ENCODE measurements around the gene CIB4. TPM values are rescaled to one million over a fixed set of nuclear protein-coding genes. Genes with fewer than 3 reads are reported as not detected.

The CIB4 gene
- total RNA-seq, 3 donors from 2014 or later (not counting 1 experiment from before 2014, with no cell fraction given) = not detected

DNA sequence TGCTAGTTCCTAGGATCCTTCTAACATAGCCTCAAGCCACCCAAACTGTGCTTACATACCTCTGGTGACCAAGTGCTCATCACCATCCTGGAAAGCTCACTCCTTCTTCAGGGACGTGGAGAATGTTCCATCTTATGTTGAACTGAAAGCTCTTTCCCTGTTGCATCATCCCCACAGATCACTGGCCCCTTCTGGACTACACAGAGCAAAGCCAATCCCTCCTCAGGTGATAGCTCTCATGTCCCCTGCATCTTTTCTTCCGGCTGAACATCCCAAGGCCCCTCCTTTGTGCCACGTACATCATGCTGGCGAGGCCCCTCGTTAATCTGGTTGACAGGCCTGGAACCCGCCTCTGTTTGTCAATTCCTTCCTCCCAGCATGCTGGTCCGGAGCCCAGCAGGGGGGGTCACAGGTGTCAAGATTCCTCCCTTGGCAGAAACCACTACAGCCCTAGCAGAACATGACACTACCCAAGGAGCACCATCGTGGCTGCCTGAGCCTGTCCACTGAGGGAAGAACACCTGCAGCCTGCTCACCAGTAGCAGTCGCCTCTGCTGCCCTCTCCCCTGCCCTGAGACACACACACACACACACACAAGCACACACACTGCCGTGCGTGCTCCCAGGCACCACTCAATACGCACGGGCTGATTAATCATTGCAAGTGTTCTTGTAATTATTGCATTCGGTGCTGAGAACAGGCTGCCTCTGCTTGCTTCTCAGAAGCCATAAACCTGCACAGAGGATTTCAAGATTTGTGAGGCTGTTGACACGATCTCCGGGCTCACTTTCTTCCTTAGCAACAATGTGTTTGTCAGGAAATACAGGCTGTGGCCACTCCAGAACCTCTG lies 45.0 kb upstream of the CIB4 start:
- H3K27ac Mint-ChIP-seq = no peak overlapping the region
- H3K36me3 Mint-ChIP-seq = no peaks in the 10 kb centered on the region
- ATAC-seq (no peak), DNase-seq (no peak)
- H3K27me3 ChIP-seq (ENCODE audit: control insufficient read depth, insufficient read depth, low read length) = peaks cover 4% of the 10 kb centered on the region
- intact Hi-C loops (cut with micrococcal nuclease) = no loop called here
- TF ChIP-seq, protein P1, sequence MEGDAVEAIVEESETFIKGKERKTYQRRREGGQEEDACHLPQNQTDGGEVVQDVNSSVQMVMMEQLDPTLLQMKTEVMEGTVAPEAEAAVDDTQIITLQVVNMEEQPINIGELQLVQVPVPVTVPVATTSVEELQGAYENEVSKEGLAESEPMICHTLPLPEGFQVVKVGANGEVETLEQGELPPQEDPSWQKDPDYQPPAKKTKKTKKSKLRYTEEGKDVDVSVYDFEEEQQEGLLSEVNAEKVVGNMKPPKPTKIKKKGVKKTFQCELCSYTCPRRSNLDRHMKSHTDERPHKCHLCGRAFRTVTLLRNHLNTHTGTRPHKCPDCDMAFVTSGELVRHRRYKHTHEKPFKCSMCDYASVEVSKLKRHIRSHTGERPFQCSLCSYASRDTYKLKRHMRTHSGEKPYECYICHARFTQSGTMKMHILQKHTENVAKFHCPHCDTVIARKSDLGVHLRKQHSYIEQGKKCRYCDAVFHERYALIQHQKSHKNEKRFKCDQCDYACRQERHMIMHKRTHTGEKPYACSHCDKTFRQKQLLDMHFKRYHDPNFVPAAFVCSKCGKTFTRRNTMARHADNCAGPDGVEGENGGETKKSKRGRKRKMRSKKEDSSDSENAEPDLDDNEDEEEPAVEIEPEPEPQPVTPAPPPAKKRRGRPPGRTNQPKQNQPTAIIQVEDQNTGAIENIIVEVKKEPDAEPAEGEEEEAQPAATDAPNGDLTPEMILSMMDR (IDR thresholded peaks at IDR 0.05) = no peak
- H3K27me3 Mint-ChIP-seq (ENCODE audit: low read depth in 2 of 2) = peaks cover 33 to 59% of the 10 kb centered on the region in 2 donors
- no peak overlapping the region for H3K27ac ChIP-seq (ENCODE audit: low read length)
- H3K4me1 ChIP-seq (ENCODE audit: control insufficient read depth, insufficient read depth, low read length) = no peaks in the 10 kb centered on the region
- no peaks in the 10 kb centered on the region for H3K9me3 ChIP-seq (ENCODE audit: control insufficient read depth, insufficient read depth, low read length)
- peaks cover 0 to 5% of the 10 kb centered on the region in 2 donors for H3K4me1 Mint-ChIP-seq
- no peaks in the 10 kb centered on the region for H3K9me3 Mint-ChIP-seq
- WGBS (ENCODE audit: insufficient coverage) = 12% methylated on average over 16 of the region's 16 CpGs
- H3K36me3 ChIP-seq (ENCODE audit: control insufficient read depth, insufficient read depth, low read length) = no peaks in the 10 kb centered on the region
- no peak overlapping the region for H3K4me3 ChIP-seq (ENCODE audit: low read length)
- H3K4me3 Mint-ChIP-seq = no peak overlapping the region

- Mint-ChIP-seq H3K4me3 (no peak overlapping the region), H3K27ac (no peak overlapping the region), H3K36me3 (no peaks in the 10 kb centered on the region), H3K4me1 (peaks cover 0 to 5% of the 10 kb centered on the region in 2 donors), H3K27me3 (ENCODE audit: low read depth in 2 of 2) (peaks cover 30 to 50% of the 10 kb centered on the region in 2 donors), H3K9me3 (no peaks in the 10 kb centered on the region)
- DNase-seq (no peak), ATAC-seq (no peak)
- Histone ChIP-seq H3K27ac (ENCODE audit: low read length) (no peak overlapping the region), H3K36me3 (ENCODE audit: control insufficient read depth, insufficient read depth, low read length) (no peaks in the 10 kb centered on the region), H3K9me3 (ENCODE audit: control insufficient read depth, insufficient read depth, low read length) (no peaks in the 10 kb centered on the region), H3K4me1 (ENCODE audit: control insufficient read depth, insufficient read depth, low read length) (no peaks in the 10 kb centered on the region), H3K27me3 (ENCODE audit: control insufficient read depth, insufficient read depth, low read length) (peaks cover 3% of the 10 kb centered on the region), H3K4me3 (ENCODE audit: low read length) (no peak overlapping the region)
- intact Hi-C loops (cut with micrococcal nuclease) = no loop called here
- WGBS (ENCODE audit: insufficient coverage) = 86% methylated on average over 5 of the region's 5 CpGs
- TF ChIP-seq, protein P1 (IDR thresholded peaks at IDR 0.05) = no peak
These were observed 44.2 kb upstream of the CIB4 start for GRCh38 chr2:26685341-26685740.

DNA sequence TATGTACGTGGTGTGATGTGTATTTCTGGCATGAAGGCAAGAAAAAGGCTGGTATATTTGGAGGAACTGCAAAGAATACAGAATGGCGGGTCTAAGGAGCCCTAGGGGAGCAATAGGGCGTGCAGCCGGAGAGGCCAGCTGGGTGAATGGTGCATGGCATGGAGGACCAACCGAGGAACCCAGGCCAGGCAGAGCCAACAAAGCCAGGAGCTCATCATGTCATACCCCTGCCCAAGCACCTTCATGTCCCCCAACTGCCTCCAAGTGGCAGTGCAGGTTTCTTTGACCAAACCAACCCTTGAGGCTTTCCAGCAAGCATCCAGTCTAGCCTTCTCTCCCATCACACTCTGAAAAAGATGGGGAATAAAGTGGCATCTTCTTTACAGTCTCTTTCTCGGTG lies 42.4 kb upstream of the CIB4 start:
- H3K9me3 ChIP-seq (ENCODE audit: control insufficient read depth, insufficient read depth, low read length) = no peaks in the 10 kb centered on the region
- H3K4me3 Mint-ChIP-seq = no peak overlapping the region
- no peak for ATAC-seq

More for the DNA sequence above, 42.4 kb upstream of the CIB4 start:
- Histone ChIP-seq H3K4me1 (ENCODE audit: control insufficient read depth, insufficient read depth, low read length) (no peaks in the 10 kb centered on the region), H3K27ac (ENCODE audit: low read length) (no peak overlapping the region), H3K36me3 (ENCODE audit: control insufficient read depth, insufficient read depth, low read length) (no peaks in the 10 kb centered on the region), H3K27me3 (ENCODE audit: control insufficient read depth, insufficient read depth, low read length) (peaks cover 3% of the 10 kb centered on the region), H3K4me3 (ENCODE audit: low read length) (no peak overlapping the region)
- Mint-ChIP-seq H3K4me1 (peaks cover 0 to 5% of the 10 kb centered on the region in 2 donors), H3K36me3 (no peaks in the 10 kb centered on the region), H3K27me3 (ENCODE audit: low read depth in 2 of 2) (peaks cover 26 to 44% of the 10 kb centered on the region in 2 donors), H3K9me3 (no peaks in the 10 kb centered on the region), H3K27ac (no peak overlapping the region)
- TF ChIP-seq, protein P1 (IDR thresholded peaks at IDR 0.05) = no peak
- DNase-seq = no peak
- 86% methylated on average over 6 of the region's 6 CpGs for WGBS (ENCODE audit: insufficient coverage)
- intact Hi-C loops (cut with micrococcal nuclease) = no loop called here

All from natural killer cell (primary cell).